GM18508 (cell line): ENCODE measurements around the gene KLHL5.
"Not testable (repeated sequence)": the region's sequence is repeated elsewhere in the genome, so short reads cannot be mapped to it uniquely, and the experiment has no call there.

ENCODE experiments used
- ATAC-seq: cut with Tn5 transposase; IDR thresholded peaks from one replicate; pipeline ENCODE4 v1.9.1; 2021; ENCODE audit warnings: moderate number of reproducible peaks; ENCODE audit not compliant: insufficient read depth, unreplicated experiment

KLHL5 gene

GRCh38 chr4:39062094-39062769 lies at the start of gene KLHL5:
KLHL5 (plus strand) TSS chr4:39062232; CDS start chr4:39062653, 421 bp downstream.
- ATAC-seq: no peak

DNA sequence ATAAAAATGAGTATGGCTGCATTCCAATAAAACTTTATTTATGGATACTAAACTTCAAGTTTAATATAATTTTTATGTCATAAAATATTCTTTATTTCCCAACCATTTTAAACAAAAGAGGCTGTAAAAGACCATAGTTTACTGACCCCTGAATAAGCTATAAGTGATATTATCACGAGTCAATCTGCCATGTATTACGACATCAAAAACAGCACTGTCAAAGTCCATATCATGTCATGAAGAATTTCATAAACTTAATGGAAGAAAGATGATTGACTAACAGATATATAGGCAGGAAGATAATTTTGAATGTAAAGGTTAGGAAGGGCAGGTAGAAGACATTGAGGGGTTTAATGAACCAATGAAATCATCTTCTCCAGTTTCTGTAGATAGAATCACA lies 48.0 kb upstream of the KLHL5 start:
- ATAC-seq: no peak

GRCh38 chr4:39020130-39020529 lies 41.9 kb upstream of the KLHL5 start:
- ATAC-seq: no peak

DNA sequence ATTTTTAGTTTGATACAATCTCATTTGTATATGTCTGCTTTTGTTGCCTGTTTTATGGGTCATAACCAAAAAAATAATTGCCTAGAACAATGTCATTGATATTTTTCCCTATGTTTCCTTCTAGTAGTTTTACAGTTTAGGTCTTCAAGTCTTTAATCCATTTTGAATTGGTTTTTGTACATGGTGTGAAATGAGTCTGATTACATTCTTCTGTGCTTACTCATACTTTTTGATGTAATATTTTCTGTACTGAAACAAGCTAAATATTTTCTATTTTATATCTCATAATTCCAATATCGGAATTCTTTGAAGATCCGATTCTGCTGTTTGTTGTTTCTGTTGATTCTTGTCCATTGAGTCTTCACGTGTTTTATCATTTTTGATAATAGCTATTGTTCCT lies 40.4 kb upstream of the KLHL5 start:
- ATAC-seq: no peak

GRCh38 chr4:39022241-39022640 lies 39.8 kb upstream of the KLHL5 start:
- no peak for ATAC-seq

DNA sequence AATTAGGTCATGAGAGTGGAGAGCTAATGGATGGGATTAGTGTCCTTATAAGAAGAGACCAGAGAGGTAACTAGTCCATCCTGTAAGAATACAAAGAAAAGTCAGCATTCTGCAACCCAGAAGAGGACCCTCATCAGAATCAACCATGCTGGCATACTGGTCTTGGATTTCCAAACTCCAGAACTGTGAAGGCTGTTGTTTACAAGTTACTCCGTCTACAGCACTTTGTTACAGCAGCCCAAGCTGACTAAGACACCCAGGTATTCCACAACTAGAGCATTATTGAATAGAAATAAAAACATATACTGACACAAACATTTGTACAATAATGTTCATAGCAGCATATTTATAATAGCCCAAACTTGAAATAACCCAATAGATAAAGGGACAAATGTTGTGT lies 39.0 kb upstream of the KLHL5 start:
- ATAC-seq: no peak

DNA sequence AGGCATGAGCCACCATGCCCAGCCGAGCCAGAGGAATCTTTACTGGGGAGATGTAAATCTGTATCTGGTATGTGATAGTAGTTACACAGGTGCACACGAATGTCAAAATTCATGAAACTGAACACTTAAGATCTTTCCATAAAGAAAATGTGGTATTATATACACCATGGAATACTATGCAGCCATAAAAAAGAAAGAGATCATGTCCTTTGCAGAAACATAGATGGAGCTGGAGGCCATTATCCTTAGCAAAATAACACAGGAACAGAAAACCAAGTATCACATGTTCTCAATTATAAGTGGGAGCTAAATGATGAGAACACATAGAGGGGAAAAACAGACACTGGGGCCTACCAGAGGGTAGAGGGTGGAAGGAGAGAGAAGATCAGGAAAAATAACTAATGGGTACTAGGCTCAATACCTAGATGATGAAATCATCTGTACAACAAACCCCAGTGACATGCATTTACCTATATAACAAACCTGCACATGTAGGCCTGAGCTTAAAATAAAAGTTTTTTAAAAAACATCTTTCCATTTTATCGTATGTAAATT lies 37.6 kb upstream of the KLHL5 start:
- no peak for ATAC-seq

DNA sequence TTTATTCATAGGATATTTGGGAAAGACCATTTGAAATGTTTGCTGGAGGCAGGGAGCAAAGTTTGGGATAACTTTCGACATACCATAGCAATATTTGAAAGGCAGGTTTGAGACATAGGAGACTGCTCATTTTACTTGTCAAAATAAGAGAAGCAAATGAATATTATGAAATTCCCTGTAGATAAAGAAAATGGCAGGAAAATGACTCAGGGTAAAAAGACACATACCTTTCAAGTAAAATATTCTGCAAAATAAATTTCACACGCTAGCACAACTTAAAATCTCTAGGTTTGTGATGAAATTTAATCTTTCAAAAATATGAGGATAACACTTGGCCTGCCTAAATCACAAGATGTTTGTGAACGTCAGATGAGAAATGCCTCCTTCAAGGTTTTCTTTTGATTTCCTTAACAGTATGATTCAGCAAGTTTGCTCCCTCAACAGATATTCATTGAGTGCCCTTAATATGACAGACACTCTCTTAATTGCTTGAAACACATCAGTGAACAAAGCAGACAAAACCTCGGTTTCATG lies 36.4 kb upstream of the KLHL5 start:
- no peak for ATAC-seq

- no peak for ATAC-seq
Measured at GRCh38 chr4:39026096-39026495, 35.9 kb upstream of the KLHL5 start.

DNA sequence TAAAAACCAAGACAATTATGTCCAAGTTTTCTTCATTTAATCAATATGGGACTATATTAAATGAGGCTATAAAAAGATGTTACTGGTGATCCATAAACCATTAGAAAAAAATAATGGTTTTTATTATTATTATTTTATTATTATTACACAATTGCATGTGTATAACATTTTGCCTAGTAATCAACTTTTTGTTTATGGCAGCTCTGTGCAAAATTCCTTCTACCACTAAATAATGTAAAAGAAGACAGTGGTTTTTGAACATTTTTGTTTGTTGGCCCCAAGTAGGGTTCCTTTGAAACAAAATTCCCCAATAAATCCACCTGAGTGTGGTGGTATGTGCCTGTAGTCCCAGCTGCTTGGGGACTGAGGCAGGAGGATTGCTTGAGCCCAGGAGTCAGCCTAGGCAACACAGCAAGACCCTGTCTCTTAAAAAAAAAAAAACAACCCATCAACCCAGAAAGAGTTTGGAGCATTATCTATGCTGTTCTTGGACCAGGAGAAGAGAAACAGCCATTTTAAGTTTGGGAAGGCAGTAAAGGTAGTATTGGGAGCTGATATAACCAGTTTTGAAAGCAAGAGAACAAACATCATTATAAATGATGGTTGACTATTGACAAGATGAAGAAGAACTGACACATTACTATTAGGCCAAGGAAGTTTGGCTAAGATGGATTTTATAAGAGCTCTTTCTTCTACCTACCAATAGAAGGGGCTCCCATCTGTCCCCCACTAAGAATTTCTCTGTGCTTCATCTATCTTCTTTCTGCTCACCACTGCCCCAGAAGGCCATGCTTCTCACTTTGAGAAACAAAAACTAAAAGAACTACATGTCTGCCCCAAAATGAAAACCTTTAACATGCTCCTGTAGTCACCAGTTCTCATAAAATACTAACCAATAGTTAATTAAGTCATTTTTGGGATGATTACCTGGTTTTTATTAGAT lies 32.0 kb upstream of the KLHL5 start:
- ATAC-seq: no peak

GRCh38 chr4:39030725-39031124 lies 31.3 kb upstream of the KLHL5 start:
- ATAC-seq: no peak

DNA sequence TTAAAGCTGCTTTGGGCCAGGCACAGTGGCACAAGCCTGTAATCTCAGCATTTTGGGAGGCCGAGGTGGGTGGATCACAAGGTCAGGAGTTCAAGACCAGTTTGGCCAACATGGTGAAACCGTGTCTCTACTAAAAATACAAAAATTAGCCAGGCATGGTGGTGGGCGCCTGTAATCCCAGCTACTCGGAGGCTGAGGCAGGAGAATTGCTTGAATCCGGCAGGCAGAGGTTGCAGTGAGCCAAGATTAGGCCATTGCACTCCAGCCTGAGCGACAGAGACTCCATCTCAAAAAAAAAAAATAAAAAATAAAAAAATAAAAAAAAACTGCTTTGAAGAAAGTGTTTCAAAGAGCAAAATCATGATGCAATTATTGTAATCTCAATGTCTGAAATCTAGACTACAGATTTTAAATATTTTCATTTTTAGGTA lies 30.4 kb upstream of the KLHL5 start:
- not testable (repeated sequence) for ATAC-seq

GRCh38 chr4:39032218-39033085 lies 29.6 kb upstream of the KLHL5 start, which contains the start of gene TMEM156:
TMEM156 (minus strand) TSS chr4:39032409; CDS start chr4:39032313, 96 bp downstream.
- ATAC-seq: peak; percentile 46

DNA sequence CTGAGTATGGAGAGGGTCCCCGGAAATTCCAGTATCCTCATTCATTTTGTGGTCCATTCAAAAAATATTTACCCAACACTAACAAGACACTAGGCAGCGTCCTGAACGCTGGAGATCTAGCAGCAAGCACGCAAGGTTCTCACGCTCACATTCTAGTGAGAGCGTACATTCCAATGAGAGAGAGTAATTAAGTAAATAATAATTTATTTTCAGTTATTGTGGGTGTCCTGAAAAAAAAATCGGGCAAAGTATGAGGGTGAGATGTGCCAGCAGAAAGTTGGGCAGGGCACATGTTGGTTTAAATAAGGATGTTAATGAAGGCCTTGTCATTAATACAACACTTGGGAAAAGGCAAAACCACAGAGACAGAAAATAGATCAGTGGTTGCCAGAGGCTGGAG lies 25.9 kb upstream of the KLHL5 start:
- no peak for ATAC-seq

GRCh38 chr4:39037491-39037825 lies 24.6 kb upstream of the KLHL5 start:
- ATAC-seq: no peak

DNA sequence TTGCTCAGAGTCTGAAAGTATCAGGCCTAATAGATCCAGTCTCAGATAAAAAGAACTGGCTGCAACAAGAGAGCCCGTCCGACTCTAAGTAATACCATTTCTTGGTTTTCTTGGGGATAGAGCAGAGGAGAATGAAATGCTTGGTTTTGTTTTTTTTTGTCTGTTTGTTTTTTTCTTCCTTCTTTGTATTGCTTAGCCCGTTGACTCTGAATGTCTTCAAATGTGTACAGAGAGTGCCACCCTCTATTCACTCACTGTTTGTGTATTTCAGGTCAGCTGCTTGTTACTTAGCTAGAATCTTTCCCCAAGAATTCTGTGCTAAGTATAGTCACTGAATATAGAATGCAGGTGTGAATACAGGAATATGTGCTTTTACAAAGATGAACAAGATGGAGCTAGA lies 24.1 kb upstream of the KLHL5 start:
- ATAC-seq: no peak

- ATAC-seq: no peak
Measured at GRCh38 chr4:39039108-39039507, 22.9 kb upstream of the KLHL5 start.

- ATAC-seq: no peak
Measured at GRCh38 chr4:39042366-39042765, 19.7 kb upstream of the KLHL5 start.

- no peak for ATAC-seq
Measured at GRCh38 chr4:39043058-39043860, 18.8 kb upstream of the KLHL5 start.
